SU-DHL-6 (cell line): Measurements from ENCODE around the gene GNAI1.

Source experiments
- CTCF ChIP-seq: fragments of 200-600 bp; sonication (generic); IDR thresholded peaks from one replicate; pipeline ENCODE4 v1.5.1; 2017; ENCODE audit warnings: antibody characterized with exemption, mild to moderate bottlenecking, low read length, moderate library complexity; ENCODE audit not compliant: insufficient read depth, poor library complexity, severe bottlenecking
- EZH2phosphoT487 ChIP-seq: fragments of 200-600 bp; sonication (generic), shearing (Covaris generic); conservative IDR thresholded peaks from 2 replicates; pipeline ENCODE4 v1.6.1; 2018; ENCODE audit warnings: mild to moderate bottlenecking, antibody characterized with exemption, low read length, moderate library complexity, mixed read lengths

GRCh38 chr7:80153446-80153845 is 18.8 kb downstream of the GNAI1 start:
- TF ChIP-seq CTCF (no peak), EZH2phosphoT487 (no peak)
